ENCODE measurements around the gene RPL27A.

RPL27A gene

GRCh38 chr11:8721609-8722500 lies 39.3 kb downstream of the RPL27A start:
- peak; percentile 37 for DNase-seq

- no peak for DNase-seq
Observed at GRCh38 chr11:8722809-8723208, 40.2 kb downstream of the RPL27A start.

- DNase-seq = no peak
Observed at GRCh38 chr11:8723711-8724110, 41.1 kb downstream of the RPL27A start.

- DNase-seq = no peak
Observed at GRCh38 chr11:8724682-8725081, 42.1 kb downstream of the RPL27A start.

GRCh38 chr11:8726395-8726794 lies 43.8 kb downstream of the RPL27A start:
- DNase-seq = no peak

- DNase-seq = peak; percentile 45
Observed at GRCh38 chr11:8728563-8728962, 46.0 kb downstream of the RPL27A start.

GRCh38 chr11:8729067-8729466 lies 46.5 kb downstream of the RPL27A start:
- no peak for DNase-seq

- DNase-seq = no peak
Observed at GRCh38 chr11:8729837-8730696, 47.5 kb downstream of the RPL27A start.

- DNase-seq = no peak
Observed at GRCh38 chr11:8730697-8731020, 48.1 kb downstream of the RPL27A start.

- no peak for DNase-seq
Observed at GRCh38 chr11:8731647-8732323, 49.2 kb downstream of the RPL27A start.

GRCh38 chr11:8732324-8732670 lies 49.7 kb downstream of the RPL27A start:
- DNase-seq = no peak

GRCh38 chr11:8732748-8733241 lies 50.2 kb downstream of the RPL27A start:
- DNase-seq = peak; percentile 80

- DNase-seq = no peak
Observed at GRCh38 chr11:8733852-8734251, 51.3 kb downstream of the RPL27A start.

GRCh38 chr11:8735094-8735493 lies 52.5 kb downstream of the RPL27A start:
- no peak for DNase-seq

GRCh38 chr11:8739309-8739793 lies 56.8 kb downstream of the RPL27A start:
- DNase-seq = no peak
